ENCODE results near the gene AGXT.

GRCh38 chr2:240922245-240922981, 53.8 kb downstream of the AGXT start:
- no peak for TF ChIP-seq CTCF (IDR thresholded peaks at IDR 0.05; ENCODE audit: insufficient read depth, low read length)
- no peak for TF ChIP-seq REST (IDR thresholded peaks at IDR 0.05; ENCODE audit: insufficient replicate concordance, low read depth)
- no peak for TF ChIP-seq SPI1 (IDR thresholded peaks at IDR 0.05; ENCODE audit: borderline replicate concordance, low read depth)
